GM21576 (cell line): Measurements from ENCODE around the gene SYCN.

Source experiments
- ATAC-seq: cut with Tn5 transposase; IDR thresholded peaks from one replicate; pipeline ENCODE4 v1.9.1; 2021; ENCODE audit warnings: mild to moderate bottlenecking, moderate library complexity; ENCODE audit not compliant: unreplicated experiment

The SYCN gene

GRCh38 chr19:39172700-39173501, 31.2 kb downstream of the SYCN start:
- ATAC-seq, result no peak

GRCh38 chr19:39171479-39172465, 32.3 kb downstream of the SYCN start:
- no peak for ATAC-seq

GRCh38 chr19:39170386-39171231, 33.5 kb downstream of the SYCN start:
- no peak for ATAC-seq

- no peak for ATAC-seq
Measured at GRCh38 chr19:39169143-39169810, 34.8 kb downstream of the SYCN start.

DNA sequence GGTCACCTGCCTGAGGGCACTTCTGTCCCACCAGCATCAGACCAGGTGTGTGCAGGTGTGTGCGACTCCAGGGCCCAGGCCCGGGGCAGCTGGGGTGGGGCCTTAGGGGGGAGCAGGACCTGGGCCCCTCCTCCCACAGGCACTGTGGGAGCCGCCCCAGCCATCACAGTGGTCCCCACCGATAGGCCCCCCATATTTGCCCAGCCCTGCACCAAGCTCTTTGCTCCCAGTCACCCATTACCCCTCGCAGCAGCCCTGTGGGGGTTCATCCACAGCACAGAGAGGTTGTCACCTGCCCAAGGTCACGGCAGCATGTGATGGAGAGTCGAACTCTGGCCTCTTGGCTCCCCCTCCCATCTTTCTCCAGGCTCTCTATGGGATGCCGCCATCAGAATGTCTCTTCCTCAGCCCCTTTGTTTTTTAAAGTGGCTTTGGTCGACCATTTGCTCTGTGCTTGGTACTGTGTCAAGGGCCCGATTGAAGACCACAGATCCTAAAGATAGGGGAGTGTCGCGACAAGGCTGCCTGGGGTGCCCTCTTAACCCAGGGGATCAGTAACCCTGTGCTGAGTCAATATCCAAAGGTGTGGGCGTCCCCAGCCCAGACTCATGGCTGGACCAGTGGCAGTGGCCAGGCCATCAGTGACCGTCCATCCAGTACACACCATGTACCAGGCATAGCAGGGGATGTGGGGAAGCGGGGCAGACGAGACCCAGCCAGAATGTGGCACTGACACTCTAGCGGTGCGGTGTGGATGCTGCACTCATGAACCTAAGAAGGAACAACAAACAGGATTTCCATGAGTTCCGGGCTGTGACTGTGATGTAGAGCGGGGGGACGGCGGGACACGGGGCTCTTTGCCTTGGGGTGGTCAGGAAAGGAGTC, 35.6 kb downstream of the SYCN start:
- ATAC-seq, result no peak

GRCh38 chr19:39167461-39168257, 36.4 kb downstream of the SYCN start:
- ATAC-seq, result no peak

DNA sequence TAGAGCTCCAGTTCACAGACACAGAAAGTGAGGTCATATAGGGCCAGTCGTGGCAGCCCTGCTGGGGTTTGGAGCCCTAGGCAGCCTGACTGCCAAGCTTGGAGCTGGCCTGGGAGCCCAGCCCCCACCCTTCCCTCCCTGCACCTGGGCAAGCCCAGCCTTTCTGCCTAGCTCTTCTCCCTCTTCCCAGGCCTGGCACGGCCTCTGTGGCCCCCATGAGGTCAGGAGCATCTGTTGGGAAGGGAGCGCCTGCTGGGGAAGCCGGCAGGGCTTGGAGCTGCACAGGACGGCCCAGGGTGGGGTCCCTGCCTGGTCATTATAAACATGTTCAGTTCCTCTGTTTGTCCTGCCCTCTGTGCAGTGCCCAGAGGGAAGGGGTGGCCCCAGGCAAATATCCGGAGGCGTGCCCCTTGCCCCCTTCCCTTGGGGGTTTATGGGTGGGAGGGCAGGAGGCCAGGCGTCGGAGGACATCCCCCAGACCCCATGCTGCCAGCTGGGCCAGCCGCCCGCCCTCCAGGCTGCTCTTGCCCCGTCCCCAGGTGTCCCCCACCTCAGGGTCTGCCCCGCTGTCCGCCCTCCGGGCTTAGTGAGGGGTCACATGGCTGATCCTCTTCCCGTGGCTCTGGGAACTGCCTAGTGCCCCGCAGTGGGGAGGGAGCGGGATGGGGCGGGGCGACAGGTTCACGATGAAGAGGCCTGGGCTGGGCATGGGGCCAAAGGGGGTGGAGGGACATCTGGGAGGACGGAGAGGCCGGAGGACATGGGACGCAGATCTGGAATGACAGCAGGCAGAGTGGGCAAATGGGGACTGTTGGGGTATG, 37.3 kb downstream of the SYCN start:
- ATAC-seq, result no peak

GRCh38 chr19:39165857-39166256, 38.2 kb downstream of the SYCN start:
- ATAC-seq, result no peak

GRCh38 chr19:39164289-39164688, 39.8 kb downstream of the SYCN start:
- no peak for ATAC-seq

DNA sequence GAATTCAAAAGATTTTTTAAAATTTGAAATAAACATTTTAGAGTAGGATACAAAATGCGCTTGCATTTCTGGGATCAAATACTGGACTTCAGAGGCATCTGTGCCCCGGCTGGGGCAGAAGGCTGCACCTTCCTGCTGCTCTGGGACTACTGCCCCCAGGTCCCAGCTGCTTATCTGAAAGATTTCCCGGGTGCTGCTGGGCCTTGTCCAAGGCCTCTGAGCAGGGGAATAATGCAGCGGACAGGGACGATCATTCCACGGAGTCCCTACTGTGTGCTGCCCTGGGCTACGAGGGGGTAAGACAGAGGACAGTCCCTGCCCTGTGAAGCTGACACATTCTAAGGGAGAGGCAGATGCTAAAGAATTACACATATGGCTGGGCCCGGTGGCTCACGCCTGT, 40.4 kb downstream of the SYCN start:
- ATAC-seq, result no peak

DNA sequence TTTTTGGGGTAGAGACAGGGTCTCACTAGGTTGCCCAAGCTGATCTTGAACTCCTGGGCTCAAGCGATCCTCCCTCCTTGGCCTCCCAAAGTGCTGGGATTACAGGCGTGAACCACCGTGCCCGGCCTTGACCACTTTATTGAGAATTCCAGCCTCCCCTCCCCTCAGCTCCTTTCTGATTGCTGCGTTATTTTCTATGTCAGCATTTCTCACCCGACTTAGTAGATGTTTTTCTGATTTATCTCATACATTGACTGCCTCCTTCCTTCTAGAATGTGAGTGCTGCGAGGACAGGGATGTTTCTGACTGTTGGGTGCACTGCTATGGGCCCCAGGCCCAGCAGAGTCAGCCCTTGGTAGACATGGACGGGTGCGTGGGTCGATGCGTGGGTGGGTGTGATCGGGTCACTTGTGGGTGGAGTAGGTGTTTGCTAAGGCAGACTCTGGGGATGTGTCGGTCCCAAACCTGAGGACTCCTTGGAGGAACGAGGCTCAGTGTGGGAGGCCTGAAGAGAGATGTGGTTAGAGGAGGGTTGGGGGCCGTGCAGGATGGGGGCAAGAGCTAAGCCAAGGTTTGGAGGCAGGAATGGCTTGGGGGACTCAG, 41.5 kb downstream of the SYCN start:
- ATAC-seq, result no peak

DNA sequence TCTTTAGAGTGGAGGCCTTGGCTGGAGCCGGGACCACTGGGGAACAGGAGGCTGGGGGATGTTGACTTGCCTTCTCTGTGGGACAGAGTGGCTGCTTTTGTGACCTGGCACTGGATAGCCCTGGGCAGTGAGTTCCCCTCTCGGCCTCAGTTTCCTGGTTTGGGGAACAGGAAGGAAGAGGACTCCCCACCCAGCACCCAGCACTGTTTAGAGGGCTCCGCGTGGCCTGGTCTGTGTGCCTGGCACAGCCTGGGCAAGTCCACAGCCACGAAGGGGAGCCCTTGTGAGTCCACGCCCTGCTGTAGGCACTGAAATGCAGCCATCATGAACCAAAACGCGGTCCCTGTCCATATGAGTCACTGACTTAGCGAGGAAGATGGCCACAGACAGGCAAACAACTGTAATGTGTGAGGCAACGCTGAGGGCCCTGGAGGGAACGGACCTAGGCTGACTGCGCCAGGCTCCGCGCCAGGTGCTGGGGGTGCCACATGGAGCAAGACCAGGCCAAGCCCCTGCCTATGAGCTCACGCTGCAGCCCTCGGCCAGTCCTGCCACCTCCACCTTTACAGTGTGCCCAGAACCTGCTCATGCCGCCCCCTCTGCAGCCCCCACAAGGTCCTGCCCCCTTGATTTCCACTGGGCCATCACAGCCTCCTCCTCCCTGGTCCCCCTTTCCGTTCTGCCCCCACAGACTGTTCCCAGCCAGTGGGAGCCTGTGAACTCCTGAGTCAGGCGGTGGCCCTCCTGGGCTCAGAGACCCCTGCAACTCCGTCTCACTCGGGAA, 43.0 kb downstream of the SYCN start:
- ATAC-seq, result no peak

GRCh38 chr19:39160523-39160861, 43.6 kb downstream of the SYCN start:
- ATAC-seq, result no peak

DNA sequence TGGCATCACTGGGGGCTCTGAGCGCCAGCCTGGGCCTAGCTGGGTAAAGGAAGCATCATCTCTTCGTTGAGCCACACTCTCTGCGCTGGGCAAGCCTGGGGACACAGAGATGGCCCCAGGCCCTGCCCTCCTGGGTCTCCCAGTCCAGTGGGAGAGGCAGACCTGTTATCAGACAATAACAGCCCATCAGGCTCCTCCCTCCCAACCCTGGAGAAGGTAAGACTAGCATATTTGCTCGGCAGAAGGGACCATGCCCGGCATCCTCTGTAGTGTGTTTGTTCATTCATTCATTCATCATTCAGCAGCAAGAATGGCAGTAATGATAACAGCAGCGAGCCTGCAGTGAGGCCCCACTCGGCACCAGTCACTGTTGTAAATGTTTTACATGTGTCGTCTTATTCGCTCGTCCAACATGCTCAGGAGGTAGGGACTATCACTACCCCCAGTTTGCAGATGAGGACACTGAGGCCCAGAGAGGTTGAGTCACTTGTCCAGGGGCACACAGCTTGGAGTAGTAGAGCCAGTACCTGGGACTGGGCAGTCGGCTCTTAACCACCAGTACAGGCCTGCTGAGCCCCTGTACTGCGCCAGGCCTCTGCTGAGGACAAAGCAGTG, 45.3 kb downstream of the SYCN start:
- no peak for ATAC-seq

GRCh38 chr19:39157997-39158389, 46.1 kb downstream of the SYCN start:
- no peak for ATAC-seq

GRCh38 chr19:39157275-39157996, 46.6 kb downstream of the SYCN start:
- no peak for ATAC-seq
